ENCODE measurements around the gene HTR1D. TPM values are rescaled to one million over a fixed set of nuclear protein-coding genes. Genes with fewer than 3 reads are reported as not detected.

Gene HTR1D
- total RNA-seq, 1 experiment from 2014 or later: 3.1 TPM

DNA sequence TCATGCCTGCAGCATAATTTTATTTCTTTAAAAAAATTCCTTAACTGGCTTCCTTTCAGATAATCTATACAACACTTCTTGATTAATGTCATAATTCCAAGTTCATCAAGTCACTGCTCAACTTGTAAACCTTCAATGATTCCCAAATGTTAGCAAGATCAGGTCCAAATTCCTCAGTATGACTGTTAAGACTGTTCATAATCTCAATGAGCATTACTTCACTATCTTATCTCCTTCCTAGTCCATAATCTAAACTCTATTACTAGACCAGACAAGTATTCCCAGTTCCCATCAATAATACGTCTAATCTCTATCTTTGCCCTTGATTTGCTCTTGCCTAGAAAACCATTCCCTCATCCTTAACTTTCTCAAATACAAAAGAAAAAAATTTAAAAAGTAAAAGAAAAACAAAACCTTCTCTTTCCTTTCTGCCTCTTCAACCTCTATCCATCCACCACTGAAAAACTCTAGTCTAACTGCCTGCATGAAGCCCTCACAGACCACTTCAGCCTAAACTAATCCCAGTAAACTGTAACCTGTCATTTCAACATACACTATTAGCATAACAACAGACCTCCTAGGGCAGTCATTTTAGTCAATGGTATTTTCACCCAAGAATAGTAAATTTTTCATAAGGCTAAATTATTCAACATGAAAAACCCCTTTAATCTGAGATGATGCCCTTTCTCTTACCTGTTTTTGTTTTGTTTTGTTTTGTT, 64.2 kb downstream of the HTR1D start:
- H3K36me3 Mint-ChIP-seq (ENCODE audit: insufficient read depth in 1 of 3, low read depth in 3 of 3): peaks cover 0 to 6% (median 0%) of the 10 kb centered on the region in 3 experiments; a peak in 1 of 7 replicates
- Histone ChIP-seq H4K91ac (ENCODE audit: insufficient read length, low read depth, low read length) (no peak overlapping the region), H3K79me1 (ENCODE audit: insufficient read depth, low read depth, low read length, poor library complexity, severe bottlenecking) (peaks cover 3% of the 10 kb centered on the region), H3T11ph (ENCODE audit: low read length) (no peak overlapping the region), H3K4me1 (ENCODE audit: insufficient read depth, low read length) (no peaks in the 10 kb centered on the region), H3K4ac (ENCODE audit: low read depth, low read length) (no peak overlapping the region), H2AFZ (ENCODE audit: low read length) (no peak overlapping the region), H2AK5ac (ENCODE audit: insufficient read length, low read length) (no peak overlapping the region), H3K27ac (ENCODE audit: insufficient read length, low read depth, low read length) (no peak overlapping the region), H4K20me1 (ENCODE audit: control insufficient read depth, insufficient read depth, insufficient read length) (peaks cover 2% of the 10 kb centered on the region), H2BK15ac (ENCODE audit: low read depth, low read length) (no peak overlapping the region), H3K9ac (ENCODE audit: extremely low read depth, insufficient read length, low read length) (no peak overlapping the region), H3K18ac (ENCODE audit: insufficient read length, low read depth, low read length) (no peak overlapping the region), H3K27me3 (ENCODE audit: insufficient read depth, low read length) (no peaks in the 10 kb centered on the region), H2BK12ac (ENCODE audit: insufficient read length, low read depth, low read length) (no peak overlapping the region), H4K5ac (ENCODE audit: insufficient read length, low read depth, low read length) (no peak overlapping the region), H3K23me2 (ENCODE audit: insufficient read length, low read depth, low read length, poor library complexity, severe bottlenecking) (no peaks in the 10 kb centered on the region), H3K9me3 (ENCODE audit: control insufficient read depth, low read depth, low read length) (no peaks in the 10 kb centered on the region), H3K23ac (ENCODE audit: insufficient read length, low read depth, low read length) (no peak overlapping the region), H3K4me2 (ENCODE audit: insufficient read depth, insufficient read length, low read length) (no peak overlapping the region), H3K14ac (ENCODE audit: insufficient read depth, low read length) (no peak overlapping the region), H2BK5ac (ENCODE audit: insufficient read length, low read length) (no peak overlapping the region), H3K56ac (ENCODE audit: insufficient read length, low read depth, low read length) (no peak overlapping the region), H4K8ac (replicated peaks; ENCODE audit: insufficient read length, low read depth, low read length) (no peak overlapping the region), H2BK20ac (ENCODE audit: low read depth, low read length, poor library complexity, severe bottlenecking) (no peak overlapping the region), H2BK120ac (ENCODE audit: low read depth, low read length, poor library complexity, severe bottlenecking) (no peak overlapping the region), H3K79me2 (ENCODE audit: insufficient read depth, low read length) (peaks cover 30% of the 10 kb centered on the region; the same call in 1 of the 2 replicates)
- H3K27me3 Mint-ChIP-seq (ENCODE audit: low read depth): no peaks in the 10 kb centered on the region
- 100% methylated on average over 1 of the region's 1 CpG for WGBS (ENCODE audit: extremely low coverage, insufficient read length, low lambda C conversion rate)
- TF ChIP-seq CTCF (conservative IDR thresholded peaks at IDR 0.05): no peak
- H3K4me3 Mint-ChIP-seq: no peak overlapping the region
- DNase-seq: no peak
- H3K4me1 Mint-ChIP-seq: peaks cover 14 to 30% of the 10 kb centered on the region in 2 experiments
- H3K9me3 Mint-ChIP-seq: no peaks in the 10 kb centered on the region
- H3K27ac Mint-ChIP-seq: peak overlapping the region in 1 of 3 experiments; percentile 10; a peak in 2 of 7 replicates

Data from H9 (cell line).